K562 (cell line): ENCODE measurements around the gene PRPH2. TPM values are rescaled to one million over a fixed set of nuclear protein-coding genes. Genes with fewer than 3 reads are reported as not detected.
A peak's percentile ranks its signal among the peaks of the same experiment; 100 is the strongest.

ENCODE experiments used
- SAP30 ChIP-seq: fragments of 200-600 bp; sonication (generic); IDR thresholded peaks from 2 replicates; pipeline ENCODE4 v1.6.1; 2012; ENCODE audit warnings: borderline replicate concordance, low read depth, mild to moderate bottlenecking, moderate library complexity, low read length, control low read depth, inconsistent platforms; ENCODE audit not compliant: insufficient read depth, poor library complexity, severe bottlenecking
- TAF1 ChIP-seq: IDR thresholded peaks from 2 replicates; pipeline ENCODE4 v1.6.1; 2011; ENCODE audit warnings: mild to moderate bottlenecking, low read length, moderate library complexity; ENCODE audit not compliant: insufficient read depth, control insufficient read depth, severe bottlenecking; ENCODE audit errors: extremely low read depth
- TAF15 ChIP-seq: fragments of 200-400 bp; formaldehyde crosslinking; IDR thresholded peaks from 2 replicates; pipeline ENCODE4 v1.6.1; 2017; ENCODE audit warnings: mild to moderate bottlenecking, low read depth, low read length, moderate library complexity
- TEAD2 ChIP-seq: fragments of 450-650 bp; IDR thresholded peaks from 2 replicates; pipeline ENCODE4 v1.6.1; 2016; ENCODE audit warnings: missing genetic modification characterization, control low read depth, missing compliant biosample characterization
- ZNF23 ChIP-seq: fragments of 250-450 bp; sonication (Bioruptor Pico); IDR thresholded peaks from 2 replicates; pipeline ENCODE4 v1.4.0; 2020; ENCODE audit warnings: mild to moderate bottlenecking
- ZSCAN29 ChIP-seq: fragments of 450-650 bp; IDR thresholded peaks from 2 replicates; pipeline ENCODE4 v1.6.1; 2017
- polyA plus RNA-seq, 8 experiments: library from polyadenylated mRNA; depleted of rRNA in 4 of 8; stranded (reverse) in 5 of 8; unstranded in 3 of 8; fragments of >200 nt; fragmentation: Nextera tagmentation in 2 of 8; fragmentation: Illumina TruSeq in 1 of 8; extraction: Ambion mirVana in 2 of 8; extraction: Trizol in 1 of 8; gene quantifications; 2 replicates each; pipeline versions ENCODE4 v1.2.1 to v1.2.3, GENCODE V29; 2011 to 2014; ENCODE audit warnings: inconsistent platforms in 1 of 8, missing spikeins in 1 of 8
- total RNA-seq, 7 experiments: library from RNA; depleted of rRNA in 6 of 7; stranded (reverse); fragments of >200 nt in 6 of 7; fragmentation: Illumina TruSeq in 2 of 7; extraction: Trizol in 2 of 7; gene quantifications; 2 replicates each; pipeline versions ENCODE4 v1.2.1 to v1.2.3, GENCODE V29; 2011 to 2021; ENCODE audit warnings: low replicate concordance in 1 of 7
- TF ChIP-seq, protein P1 (sequence below): fragments of 450-650 bp; IDR thresholded peaks from 2 replicates; pipeline ENCODE4 v1.6.1; 2018; ENCODE audit not compliant: partially characterized antibody
- TF ChIP-seq, protein P2 (sequence below): IDR thresholded peaks from 3 replicates; pipeline ENCODE4 v1.6.1; 2011; ENCODE audit warnings: borderline replicate concordance, mild to moderate bottlenecking, moderate library complexity; ENCODE audit not compliant: insufficient read length; ENCODE audit errors: extremely low read depth
- TF ChIP-seq, protein P3 (sequence below), 2 experiments: fragments of 450-650 bp in 1 of 2; sonication (generic) in 1 of 2; formaldehyde crosslinking; conservative IDR thresholded peaks; 2 replicates each; pipeline versions ENCODE4 v1.4.0 to v1.8.1; 2020 to 2022; ENCODE audit warnings: mild to moderate bottlenecking in 1 of 2, missing genetic modification reagents in 1 of 2
- TF ChIP-seq, protein P4 (sequence below): fragments of 250-450 bp; sonication (Bioruptor Pico); IDR thresholded peaks from 2 replicates; pipeline ENCODE4 v1.5.0; 2021; ENCODE audit warnings: mild to moderate bottlenecking, borderline replicate concordance

PRPH2 gene
- total and polyA plus RNA-seq, 9 of the 15 experiments (the other 6 are each of a cell fraction or from before 2014, with no cell fraction given), result 0.03 to 0.11 (median 0.03) TPM; not detected in 5

DNA sequence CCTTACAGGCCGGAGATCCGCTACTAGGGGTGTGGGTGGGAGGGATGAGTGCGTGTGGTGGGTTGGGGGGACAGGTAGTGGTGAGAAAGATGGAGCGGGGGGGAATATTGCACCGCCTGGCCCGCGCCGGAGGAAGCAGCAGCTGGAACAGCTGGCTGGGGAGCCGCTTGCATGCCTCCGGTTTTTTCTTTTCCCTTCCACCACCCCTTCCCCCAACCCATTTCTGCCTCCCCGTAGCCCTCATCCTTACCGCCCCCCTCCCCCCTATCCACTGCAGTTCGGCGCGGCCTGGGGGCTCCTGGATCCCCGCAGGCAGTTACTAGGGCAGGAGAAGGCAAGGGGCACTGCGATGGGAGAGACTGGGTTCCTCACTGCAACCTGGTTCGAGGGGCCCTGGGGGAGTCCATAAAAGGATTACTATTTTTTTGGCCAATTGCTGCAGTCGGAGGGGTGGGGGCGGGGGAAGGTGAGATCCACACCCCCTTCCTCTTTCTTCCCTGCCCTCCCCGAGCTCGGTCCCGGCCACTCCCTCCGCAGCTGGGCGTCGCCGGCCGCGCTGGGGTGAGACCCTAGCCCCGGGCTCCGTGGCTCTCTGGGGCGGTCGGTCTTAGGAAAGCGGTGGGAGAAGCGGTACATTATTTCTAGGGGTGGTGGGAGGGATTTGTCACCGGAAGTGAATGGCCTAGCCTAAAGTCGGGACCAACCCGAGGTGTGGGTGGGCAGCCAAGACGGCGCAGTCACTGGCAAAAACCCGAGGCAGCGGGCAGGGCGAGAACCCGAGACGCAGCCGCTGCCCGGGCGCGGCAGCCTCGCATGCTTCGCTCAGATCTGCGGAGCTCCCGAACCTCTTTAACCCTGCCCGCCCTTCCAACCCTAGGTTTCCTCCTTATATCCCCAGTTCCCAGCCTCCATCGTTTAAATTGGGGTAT is 24.3 kb upstream of the PRPH2 start (continued):
- TF ChIP-seq, protein P1, sequence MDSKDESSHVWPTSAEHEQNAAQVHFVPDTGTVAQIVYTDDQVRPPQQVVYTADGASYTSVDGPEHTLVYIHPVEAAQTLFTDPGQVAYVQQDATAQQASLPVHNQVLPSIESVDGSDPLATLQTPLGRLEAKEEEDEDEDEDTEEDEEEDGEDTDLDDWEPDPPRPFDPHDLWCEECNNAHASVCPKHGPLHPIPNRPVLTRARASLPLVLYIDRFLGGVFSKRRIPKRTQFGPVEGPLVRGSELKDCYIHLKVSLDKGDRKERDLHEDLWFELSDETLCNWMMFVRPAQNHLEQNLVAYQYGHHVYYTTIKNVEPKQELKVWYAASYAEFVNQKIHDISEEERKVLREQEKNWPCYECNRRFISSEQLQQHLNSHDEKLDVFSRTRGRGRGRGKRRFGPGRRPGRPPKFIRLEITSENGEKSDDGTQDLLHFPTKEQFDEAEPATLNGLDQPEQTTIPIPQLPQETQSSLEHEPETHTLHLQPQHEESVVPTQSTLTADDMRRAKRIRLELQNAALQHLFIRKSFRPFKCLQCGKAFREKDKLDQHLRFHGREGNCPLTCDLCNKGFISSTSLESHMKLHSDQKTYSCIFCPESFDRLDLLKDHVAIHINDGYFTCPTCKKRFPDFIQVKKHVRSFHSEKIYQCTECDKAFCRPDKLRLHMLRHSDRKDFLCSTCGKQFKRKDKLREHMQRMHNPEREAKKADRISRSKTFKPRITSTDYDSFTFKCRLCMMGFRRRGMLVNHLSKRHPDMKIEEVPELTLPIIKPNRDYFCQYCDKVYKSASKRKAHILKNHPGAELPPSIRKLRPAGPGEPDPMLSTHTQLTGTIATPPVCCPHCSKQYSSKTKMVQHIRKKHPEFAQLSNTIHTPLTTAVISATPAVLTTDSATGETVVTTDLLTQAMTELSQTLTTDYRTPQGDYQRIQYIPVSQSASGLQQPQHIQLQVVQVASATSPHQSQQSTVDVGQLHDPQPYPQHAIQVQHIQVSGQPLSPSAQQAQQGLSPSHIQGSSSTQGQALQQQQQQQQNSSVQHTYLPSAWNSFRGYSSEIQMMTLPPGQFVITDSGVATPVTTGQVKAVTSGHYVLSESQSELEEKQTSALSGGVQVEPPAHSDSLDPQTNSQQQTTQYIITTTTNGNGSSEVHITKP, result peak; percentile 90
- TF ChIP-seq SAP30, result peak; percentile 59
- TF ChIP-seq TAF1, result peak; percentile 80
- no peak for TF ChIP-seq TAF15
- TF ChIP-seq TEAD2 (tag), result no peak
- TF ChIP-seq ZNF23 (CRISPR knock-in tag), result no peak
- TF ChIP-seq, protein P2, sequence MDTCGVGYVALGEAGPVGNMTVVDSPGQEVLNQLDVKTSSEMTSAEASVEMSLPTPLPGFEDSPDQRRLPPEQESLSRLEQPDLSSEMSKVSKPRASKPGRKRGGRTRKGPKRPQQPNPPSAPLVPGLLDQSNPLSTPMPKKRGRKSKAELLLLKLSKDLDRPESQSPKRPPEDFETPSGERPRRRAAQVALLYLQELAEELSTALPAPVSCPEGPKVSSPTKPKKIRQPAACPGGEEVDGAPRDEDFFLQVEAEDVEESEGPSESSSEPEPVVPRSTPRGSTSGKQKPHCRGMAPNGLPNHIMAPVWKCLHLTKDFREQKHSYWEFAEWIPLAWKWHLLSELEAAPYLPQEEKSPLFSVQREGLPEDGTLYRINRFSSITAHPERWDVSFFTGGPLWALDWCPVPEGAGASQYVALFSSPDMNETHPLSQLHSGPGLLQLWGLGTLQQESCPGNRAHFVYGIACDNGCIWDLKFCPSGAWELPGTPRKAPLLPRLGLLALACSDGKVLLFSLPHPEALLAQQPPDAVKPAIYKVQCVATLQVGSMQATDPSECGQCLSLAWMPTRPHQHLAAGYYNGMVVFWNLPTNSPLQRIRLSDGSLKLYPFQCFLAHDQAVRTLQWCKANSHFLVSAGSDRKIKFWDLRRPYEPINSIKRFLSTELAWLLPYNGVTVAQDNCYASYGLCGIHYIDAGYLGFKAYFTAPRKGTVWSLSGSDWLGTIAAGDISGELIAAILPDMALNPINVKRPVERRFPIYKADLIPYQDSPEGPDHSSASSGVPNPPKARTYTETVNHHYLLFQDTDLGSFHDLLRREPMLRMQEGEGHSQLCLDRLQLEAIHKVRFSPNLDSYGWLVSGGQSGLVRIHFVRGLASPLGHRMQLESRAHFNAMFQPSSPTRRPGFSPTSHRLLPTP, result no peak
- TF ChIP-seq ZSCAN29, result no peak; the same call in 1 of the 2 replicates
- TF ChIP-seq, protein P3, sequence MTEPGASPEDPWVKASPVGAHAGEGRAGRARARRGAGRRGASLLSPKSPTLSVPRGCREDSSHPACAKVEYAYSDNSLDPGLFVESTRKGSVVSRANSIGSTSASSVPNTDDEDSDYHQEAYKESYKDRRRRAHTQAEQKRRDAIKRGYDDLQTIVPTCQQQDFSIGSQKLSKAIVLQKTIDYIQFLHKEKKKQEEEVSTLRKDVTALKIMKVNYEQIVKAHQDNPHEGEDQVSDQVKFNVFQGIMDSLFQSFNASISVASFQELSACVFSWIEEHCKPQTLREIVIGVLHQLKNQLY (CRISPR knock-in tag; conservative IDR thresholded peaks at IDR 0.05), result no peak
- TF ChIP-seq, protein P4, sequence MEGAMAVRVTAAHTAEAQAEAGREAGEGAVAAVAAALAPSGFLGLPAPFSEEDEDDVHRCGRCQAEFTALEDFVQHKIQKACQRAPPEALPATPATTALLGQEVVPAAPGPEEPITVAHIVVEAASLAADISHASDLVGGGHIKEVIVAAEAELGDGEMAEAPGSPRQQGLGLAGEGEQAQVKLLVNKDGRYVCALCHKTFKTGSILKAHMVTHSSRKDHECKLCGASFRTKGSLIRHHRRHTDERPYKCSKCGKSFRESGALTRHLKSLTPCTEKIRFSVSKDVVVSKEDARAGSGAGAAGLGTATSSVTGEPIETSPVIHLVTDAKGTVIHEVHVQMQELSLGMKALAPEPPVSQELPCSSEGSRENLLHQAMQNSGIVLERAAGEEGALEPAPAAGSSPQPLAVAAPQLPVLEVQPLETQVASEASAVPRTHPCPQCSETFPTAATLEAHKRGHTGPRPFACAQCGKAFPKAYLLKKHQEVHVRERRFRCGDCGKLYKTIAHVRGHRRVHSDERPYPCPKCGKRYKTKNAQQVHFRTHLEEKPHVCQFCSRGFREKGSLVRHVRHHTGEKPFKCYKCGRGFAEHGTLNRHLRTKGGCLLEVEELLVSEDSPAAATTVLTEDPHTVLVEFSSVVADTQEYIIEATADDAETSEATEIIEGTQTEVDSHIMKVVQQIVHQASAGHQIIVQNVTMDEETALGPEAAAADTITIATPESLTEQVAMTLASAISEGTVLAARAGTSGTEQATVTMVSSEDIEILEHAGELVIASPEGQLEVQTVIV (CRISPR knock-in tag), result no peak
